Mesenchymal stem cell (in vitro differentiated cells and primary cell): Measurements from ENCODE around the gene FAS.

Source experiments
- DNase-seq: peaks from one replicate; pipeline ENCODE4 v3.0.0-alpha.2; 2013
- H2AFZ ChIP-seq: one replicate; pipeline ENCODE4 v1.6.1; 2013; ENCODE audit warnings: low read depth, mild to moderate bottlenecking, control low read depth, inconsistent platforms, low read length, moderate library complexity
- H2AK5ac ChIP-seq: 2 replicates; pipeline ENCODE4 v1.6.1; 2013; ENCODE audit warnings: low read length, moderate library complexity, mild to moderate bottlenecking, inconsistent platforms; ENCODE audit not compliant: severe bottlenecking
- H2BK120ac ChIP-seq: one replicate; pipeline ENCODE4 v1.6.1; 2013; ENCODE audit warnings: low read depth, mild to moderate bottlenecking, inconsistent platforms, low read length, moderate library complexity
- H2BK12ac ChIP-seq, 2 experiments: one replicate each; pipeline ENCODE4 v1.6.1; 2013; ENCODE audit warnings: inconsistent platforms in 2 of 2, low read length in 2 of 2, mild to moderate bottlenecking in 2 of 2, moderate library complexity in 2 of 2, control low read depth in 1 of 2
- H2BK15ac ChIP-seq: one replicate; pipeline ENCODE4 v1.6.1; 2013; ENCODE audit warnings: mild to moderate bottlenecking, low read depth, inconsistent platforms; ENCODE audit not compliant: poor library complexity, severe bottlenecking
- H2BK5ac ChIP-seq: 2 replicates; pipeline ENCODE4 v1.6.1; 2013; ENCODE audit warnings: low read depth, mild to moderate bottlenecking, low read length, control low read depth, inconsistent platforms; ENCODE audit not compliant: poor library complexity, severe bottlenecking
- H3K14ac ChIP-seq, 2 experiments: one replicate each; pipeline ENCODE4 v1.6.1; 2013; ENCODE audit warnings: inconsistent platforms in 2 of 2, low read length in 2 of 2, control low read depth in 1 of 2, mild to moderate bottlenecking in 1 of 2, moderate library complexity in 1 of 2
- H3K18ac ChIP-seq, 2 experiments: one replicate each; pipeline ENCODE4 v1.6.1; 2013; ENCODE audit warnings: inconsistent platforms in 2 of 2, low read length in 2 of 2, control low read depth in 1 of 2, low read depth in 1 of 2, mild to moderate bottlenecking in 1 of 2
- H3K23ac ChIP-seq, 2 experiments: one replicate each; pipeline ENCODE4 v1.6.1; 2013; ENCODE audit warnings: inconsistent platforms in 2 of 2, low read length in 2 of 2, mild to moderate bottlenecking in 2 of 2, moderate library complexity in 2 of 2, control low read depth in 1 of 2
- H3K27ac ChIP-seq: 2 replicates; pipeline ENCODE4 v1.5.1; 2013; ENCODE audit warnings: mild to moderate bottlenecking, moderate library complexity, low read length, control low read depth, inconsistent platforms; ENCODE audit not compliant: poor library complexity, severe bottlenecking
- H3K27me3 ChIP-seq, 2 experiments: 2 replicates each; pipeline versions ENCODE4 v1.6.1 to v1.7.0; 2013; ENCODE audit warnings: low read length in 2 of 2, mild to moderate bottlenecking in 2 of 2, moderate library complexity in 2 of 2, control low read depth in 1 of 2, inconsistent platforms in 1 of 2; ENCODE audit not compliant: control insufficient read depth in 1 of 2, insufficient read depth in 1 of 2
- H3K36me3 ChIP-seq, 2 experiments: 2 replicates each; pipeline versions ENCODE4 v1.6.1 to v1.7.0; 2013; ENCODE audit warnings: low read length in 2 of 2, control low read depth in 1 of 2, inconsistent platforms in 1 of 2, low read depth in 1 of 2, mild to moderate bottlenecking in 1 of 2; ENCODE audit not compliant: insufficient read depth in 2 of 2, control insufficient read depth in 1 of 2
- H3K4ac ChIP-seq, 2 experiments: one replicate each; pipeline ENCODE4 v1.6.1; 2013; ENCODE audit warnings: inconsistent platforms in 2 of 2, low read length in 2 of 2, mild to moderate bottlenecking in 2 of 2, moderate library complexity in 2 of 2, control low read depth in 1 of 2, low read depth in 1 of 2
- H3K4me1 ChIP-seq: 2 replicates; pipeline ENCODE4 v1.6.1; 2013; ENCODE audit warnings: low read depth, low read length, control low read depth; ENCODE audit not compliant: control insufficient read depth, insufficient read depth
- H3K4me2 ChIP-seq: 2 replicates; pipeline ENCODE4 v1.6.1; 2013; ENCODE audit warnings: low read length, mild to moderate bottlenecking, inconsistent platforms; ENCODE audit not compliant: poor library complexity, severe bottlenecking
- H3K4me3 ChIP-seq, 2 experiments: 2 replicates each; pipeline versions ENCODE4 v1.5.1 to v1.7.0; 2013; ENCODE audit warnings: low read length in 2 of 2, mild to moderate bottlenecking in 2 of 2, control low read depth in 1 of 2, low read depth in 1 of 2; ENCODE audit not compliant: insufficient read depth in 1 of 2
- H3K79me1 ChIP-seq: replicated peaks from 2 replicates; pipeline ENCODE4 v1.6.1; 2013; ENCODE audit warnings: mild to moderate bottlenecking, control low read depth, low read length, inconsistent platforms; ENCODE audit not compliant: poor library complexity, severe bottlenecking
- H3K9ac ChIP-seq: 2 replicates; pipeline ENCODE4 v1.7.0; 2013; ENCODE audit warnings: mild to moderate bottlenecking, low read length, moderate library complexity
- H3K9me3 ChIP-seq: 2 replicates; pipeline ENCODE4 v1.7.0; 2013; ENCODE audit warnings: mild to moderate bottlenecking, low read length; ENCODE audit not compliant: control insufficient read depth
- H4K8ac ChIP-seq: one replicate; pipeline ENCODE4 v1.6.1; 2013; ENCODE audit warnings: inconsistent platforms, mild to moderate bottlenecking, low read length, moderate library complexity
- H4K91ac ChIP-seq: one replicate; pipeline ENCODE4 v1.6.1; 2013; ENCODE audit warnings: mild to moderate bottlenecking, low read length, inconsistent platforms
- WGBS: methylation state at CpG from one replicate; pipeline ENCODE4 v1.1.7; 2013; ENCODE audit warnings: mixed read lengths; 5-methylcytosine and 5-hydroxymethylcytosine counted together

FAS gene

DNA sequence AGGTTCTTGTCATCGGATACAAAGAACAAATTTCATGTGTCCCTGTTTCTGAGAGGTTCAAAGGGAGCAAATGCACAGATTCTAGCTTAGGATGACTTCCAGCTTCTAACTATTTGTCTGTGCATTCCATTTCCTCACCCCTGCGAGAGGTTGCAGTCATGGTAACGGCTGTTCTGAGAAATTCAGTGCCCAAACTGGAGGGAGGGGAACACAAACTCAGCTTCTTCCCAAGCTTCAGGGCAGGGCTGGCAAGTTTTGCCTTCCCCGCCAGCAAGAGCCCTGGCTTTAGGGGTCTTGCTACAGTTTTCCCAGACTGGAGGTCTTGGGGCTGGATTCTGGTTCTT, 11.1 kb downstream of the FAS start:
- H3K79me1 ChIP-seq = peaks cover 25% of the 10 kb centered on the region
- no peak overlapping the region for H2BK5ac ChIP-seq
- no peak overlapping the region for H3K23ac ChIP-seq
- H2AK5ac ChIP-seq = no peak overlapping the region
- H3K4ac ChIP-seq = no peak overlapping the region
- no peak overlapping the region for H3K18ac ChIP-seq
- no peaks in the 10 kb centered on the region for H3K27me3 ChIP-seq
- 85% methylated on average over 4 of the region's 4 CpGs for WGBS
- DNase-seq = no peak
- H2BK12ac ChIP-seq = no peak overlapping the region
- no peak overlapping the region for H2BK120ac ChIP-seq
- H3K9ac ChIP-seq = peak overlapping the region; percentile 96
- no peak overlapping the region for H3K27ac ChIP-seq
- H3K9me3 ChIP-seq = no peaks in the 10 kb centered on the region
- no peak overlapping the region for H3K14ac ChIP-seq
- no peak overlapping the region for H2BK15ac ChIP-seq
- no peak overlapping the region for H2AFZ ChIP-seq
- peaks cover 0 to 41% of the 10 kb centered on the region in 2 experiments for H3K36me3 ChIP-seq
- H4K91ac ChIP-seq = no peak overlapping the region
- no peak overlapping the region for H3K4me2 ChIP-seq
- no peak overlapping the region for H3K4me3 ChIP-seq
- no peak overlapping the region for H4K8ac ChIP-seq
- H3K4me1 ChIP-seq = peaks cover 2% of the 10 kb centered on the region

DNA sequence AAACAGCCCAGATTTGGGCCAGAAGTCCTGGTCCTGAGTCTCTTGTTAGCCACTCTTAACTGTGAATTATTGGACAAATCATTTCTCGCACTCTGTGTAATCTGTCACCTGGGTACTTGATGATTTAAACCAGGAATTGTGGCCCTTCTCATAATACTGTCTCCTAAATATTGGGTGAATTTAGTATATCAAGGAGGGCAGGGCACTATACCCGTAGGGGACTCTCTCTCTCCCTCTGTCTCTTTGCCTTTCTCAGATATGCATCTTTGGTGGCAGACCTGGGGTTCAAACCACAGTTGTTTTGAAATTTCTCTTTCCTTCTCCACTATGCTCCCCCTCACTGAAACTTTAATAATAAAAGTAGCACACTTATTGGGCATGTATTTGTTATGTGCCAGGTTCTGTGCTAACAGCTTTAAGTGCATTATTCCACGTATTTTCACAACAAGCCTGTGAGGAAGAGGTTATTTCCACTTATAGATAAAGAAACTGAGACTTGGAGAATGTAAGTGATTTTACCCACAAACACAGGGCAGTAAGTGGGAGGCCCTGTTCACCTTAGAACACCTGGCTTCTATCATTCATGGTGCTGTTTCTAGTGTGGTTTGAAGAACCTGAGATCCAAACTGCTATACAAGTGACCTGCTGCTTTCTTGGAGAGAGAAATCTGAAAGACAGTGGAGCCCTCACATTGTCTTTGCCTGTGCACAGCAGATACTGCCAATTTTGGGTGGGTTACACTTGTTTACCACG, 11.8 kb downstream of the FAS start:
- no peak overlapping the region for H3K18ac ChIP-seq
- H3K4me3 ChIP-seq = no peak overlapping the region
- peaks cover 2% of the 10 kb centered on the region for H3K4me1 ChIP-seq
- 82% methylated on average over 3 of the region's 4 CpGs for WGBS
- H3K23ac ChIP-seq = peak overlapping the region in 1 of 2 experiments; percentile 42
- H3K9ac ChIP-seq = peak overlapping the region; percentile 96
- H3K4ac ChIP-seq = no peak overlapping the region
- H2AK5ac ChIP-seq = no peak overlapping the region
- peaks cover 22% of the 10 kb centered on the region for H3K79me1 ChIP-seq
- H2BK12ac ChIP-seq = no peak overlapping the region
- H2AFZ ChIP-seq = no peak overlapping the region
- no peak overlapping the region for H3K27ac ChIP-seq
- no peak for DNase-seq
- H4K8ac ChIP-seq = no peak overlapping the region
- H3K9me3 ChIP-seq = no peaks in the 10 kb centered on the region
- H3K27me3 ChIP-seq = no peaks in the 10 kb centered on the region
- no peak overlapping the region for H4K91ac ChIP-seq
- H2BK5ac ChIP-seq = no peak overlapping the region
- H3K36me3 ChIP-seq = peaks cover 0 to 48% of the 10 kb centered on the region in 2 experiments
- H3K4me2 ChIP-seq = no peak overlapping the region
- no peak overlapping the region for H2BK15ac ChIP-seq
- no peak overlapping the region for H3K14ac ChIP-seq
- no peak overlapping the region for H2BK120ac ChIP-seq

DNA sequence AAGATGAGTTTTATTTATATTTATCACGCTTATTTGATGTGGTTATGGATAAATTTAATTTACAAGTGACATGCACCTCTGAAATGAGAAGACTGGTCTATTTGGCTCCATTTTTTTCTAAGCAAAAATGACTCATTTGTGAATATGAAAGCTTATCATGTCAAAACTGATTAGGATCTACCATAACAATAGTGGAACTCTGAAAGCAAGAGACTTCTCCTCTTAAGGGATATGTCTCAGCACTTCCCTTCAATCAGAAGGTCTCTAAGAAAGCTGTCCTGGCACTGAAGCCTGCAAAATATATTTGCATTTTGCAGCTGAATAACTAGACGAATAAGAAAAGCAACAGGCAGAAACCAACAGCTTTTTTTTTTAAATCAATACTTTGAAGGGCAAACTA, 12.7 kb downstream of the FAS start:
- DNase-seq = no peak

DNA sequence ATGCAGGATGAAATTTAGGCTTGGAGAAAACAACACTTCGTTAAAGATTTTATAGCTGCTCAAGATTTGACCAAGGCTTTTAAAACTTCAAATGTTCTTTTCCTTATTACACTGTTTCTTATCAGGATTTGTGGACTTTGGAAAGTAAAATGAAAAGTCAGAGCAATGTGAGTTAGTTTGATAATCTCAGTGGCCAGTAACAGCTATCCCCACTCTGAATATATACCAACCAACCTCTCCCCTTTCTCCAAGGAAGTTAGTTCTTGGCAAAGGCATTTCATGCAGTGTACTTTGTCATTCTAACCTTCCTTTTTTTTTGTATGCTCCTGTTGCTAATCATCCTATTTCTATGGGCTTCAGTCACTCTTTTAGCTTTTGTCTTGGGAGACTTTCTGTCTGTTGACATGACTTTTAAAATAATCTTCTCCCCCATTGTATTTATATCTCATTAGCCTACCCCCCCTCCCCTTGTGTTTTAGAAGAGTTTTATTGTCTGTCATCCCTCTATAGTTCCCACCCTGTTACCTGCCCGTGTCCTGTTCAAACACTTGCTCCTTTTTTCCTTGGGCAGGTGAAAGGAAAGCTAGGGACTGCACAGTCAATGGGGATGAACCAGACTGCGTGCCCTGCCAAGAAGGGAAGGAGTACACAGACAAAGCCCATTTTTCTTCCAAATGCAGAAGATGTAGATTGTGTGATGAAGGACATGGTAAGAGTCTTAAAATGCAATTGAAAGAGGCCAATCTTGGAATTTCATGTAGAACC, 16.7 kb downstream of the FAS start:
- H3K36me3 ChIP-seq = peaks cover 7 to 97% of the 10 kb centered on the region in 2 experiments
- H2BK15ac ChIP-seq = no peak overlapping the region
- H3K23ac ChIP-seq = no peak overlapping the region
- H2BK5ac ChIP-seq = no peak overlapping the region
- WGBS = 92% methylated on average over 2 of the region's 3 CpGs
- no peak overlapping the region for H3K14ac ChIP-seq
- no peak overlapping the region for H2AFZ ChIP-seq
- H3K18ac ChIP-seq = no peak overlapping the region
- H3K4me2 ChIP-seq = no peak overlapping the region
- H4K8ac ChIP-seq = no peak overlapping the region
- no peak overlapping the region for H3K4ac ChIP-seq
- no peak for DNase-seq
- no peak overlapping the region for H2AK5ac ChIP-seq
- no peak overlapping the region for H2BK12ac ChIP-seq
- H4K91ac ChIP-seq = no peak overlapping the region
- no peaks in the 10 kb centered on the region for H3K4me1 ChIP-seq
- no peak overlapping the region for H3K9ac ChIP-seq
- H2BK120ac ChIP-seq = no peak overlapping the region
- H3K79me1 ChIP-seq = peaks cover 4% of the 10 kb centered on the region
- H3K4me3 ChIP-seq = no peak overlapping the region
- H3K27ac ChIP-seq = no peak overlapping the region
- no peaks in the 10 kb centered on the region for H3K9me3 ChIP-seq
- no peaks in the 10 kb centered on the region for H3K27me3 ChIP-seq

More for the DNA sequence above, 12.7 kb downstream of the FAS start:
- H3K14ac ChIP-seq = no peak overlapping the region
- no peaks in the 10 kb centered on the region for H3K27me3 ChIP-seq
- H3K36me3 ChIP-seq = peaks cover 0 to 58% of the 10 kb centered on the region in 2 experiments
- no peak overlapping the region for H2AK5ac ChIP-seq
- no peak overlapping the region for H2BK15ac ChIP-seq
- H3K9me3 ChIP-seq = no peaks in the 10 kb centered on the region
- no peak overlapping the region for H2BK5ac ChIP-seq
- H4K8ac ChIP-seq = no peak overlapping the region
- H3K79me1 ChIP-seq = peaks cover 16% of the 10 kb centered on the region
- H4K91ac ChIP-seq = no peak overlapping the region
- H3K23ac ChIP-seq = no peak overlapping the region
- H3K4ac ChIP-seq = no peak overlapping the region
- H2BK120ac ChIP-seq = no peak overlapping the region
- H2AFZ ChIP-seq = no peak overlapping the region
- no peak overlapping the region for H2BK12ac ChIP-seq
- WGBS = 100% methylated on average over 1 of the region's 2 CpGs
- H3K4me3 ChIP-seq = no peak overlapping the region
- H3K27ac ChIP-seq = no peak overlapping the region
- H3K18ac ChIP-seq = no peak overlapping the region
- no peak overlapping the region for H3K4me2 ChIP-seq
- peaks cover 2% of the 10 kb centered on the region for H3K4me1 ChIP-seq
- no peak overlapping the region for H3K9ac ChIP-seq
